Cortex of kidney (tissue), 1 donor: Measurements from ENCODE around the gene ALG5.

Experiments used
- DNase-seq: peaks from one replicate; lab custom pipeline; 2025; lab: John Stamatoyannopoulos, UW

The ALG5 gene

GRCh38 chr13:36979361-36980050 is 19.6 kb downstream of the ALG5 start:
- no peak for DNase-seq

DNA sequence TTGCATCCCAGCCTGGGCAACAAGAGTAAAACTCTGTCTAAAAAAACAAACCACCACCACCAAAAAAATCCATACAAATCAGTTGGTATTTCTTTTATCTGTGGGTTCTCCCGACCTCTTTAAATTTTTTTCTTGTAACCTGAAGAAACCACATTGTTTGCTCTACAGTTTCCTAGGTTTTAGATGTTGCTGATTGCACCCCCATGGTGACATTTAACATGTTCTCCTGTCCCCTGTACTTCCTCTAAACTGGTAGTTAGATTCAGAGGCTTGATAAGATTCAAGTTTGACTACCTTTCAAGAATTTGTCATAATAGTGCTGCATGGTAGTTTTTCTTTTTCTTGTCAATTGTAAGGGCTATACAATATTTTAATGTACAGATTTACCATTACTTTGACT is 24.0 kb downstream of the ALG5 start:
- DNase-seq, result no peak

DNA sequence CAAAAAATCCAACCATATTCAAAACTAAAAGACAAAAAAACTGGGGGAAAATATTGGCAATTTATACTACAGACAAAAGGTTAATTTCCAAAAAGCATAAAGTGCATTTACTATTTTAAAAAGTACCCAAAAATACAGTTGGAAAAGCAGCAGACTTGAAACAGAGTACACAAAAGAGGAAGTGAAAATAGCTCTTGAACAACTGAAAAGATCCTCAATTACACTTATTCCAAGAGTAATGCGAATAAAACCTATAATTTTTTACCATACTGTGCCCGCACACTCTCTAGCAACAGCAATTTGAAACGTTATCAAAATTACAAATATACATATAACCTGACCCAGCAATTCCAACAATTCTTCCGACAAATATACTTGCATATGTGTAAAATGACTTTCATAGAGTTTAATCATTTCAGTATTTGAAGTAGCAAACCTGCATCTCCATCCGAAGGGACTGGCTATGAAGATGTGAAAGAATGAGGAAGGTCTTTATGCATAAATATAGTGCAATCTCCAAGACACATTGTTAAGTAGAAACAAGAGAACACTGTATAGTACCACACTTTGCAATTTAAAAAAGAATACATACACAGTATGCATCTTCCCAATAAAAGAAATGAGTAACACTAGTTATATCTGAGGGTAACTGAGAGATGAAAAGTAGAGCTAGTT is 25.4 kb downstream of the ALG5 start:
- no peak for DNase-seq

- no peak for DNase-seq
Observed at GRCh38 chr13:36973009-36973408, 26.1 kb downstream of the ALG5 start.

- DNase-seq, result no peak
Observed at GRCh38 chr13:36966404-36966803, 32.7 kb downstream of the ALG5 start.

DNA sequence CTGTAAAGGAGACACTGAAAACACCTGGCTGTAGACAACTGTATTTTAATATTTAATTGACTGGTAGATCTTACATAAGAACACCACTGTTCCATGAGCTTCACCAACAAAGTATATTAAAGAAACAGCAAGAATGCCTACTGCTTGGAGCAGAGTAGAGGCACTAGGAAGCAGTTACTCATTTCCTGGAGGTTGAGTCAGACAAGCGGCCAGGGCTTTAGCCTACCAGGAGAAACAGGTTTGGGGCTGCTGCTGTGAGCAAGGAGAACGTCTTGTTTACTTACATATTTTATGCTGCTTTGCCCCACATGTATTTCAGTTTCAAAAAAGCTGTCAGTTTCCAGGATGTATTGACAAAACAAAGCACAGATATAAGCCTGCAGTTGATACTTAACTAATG is 33.4 kb downstream of the ALG5 start:
- DNase-seq, result no peak

- no peak for DNase-seq
Observed at GRCh38 chr13:36959456-36960116, 39.6 kb downstream of the ALG5 start.

GRCh38 chr13:36954542-36954941 is 44.6 kb downstream of the ALG5 start:
- DNase-seq, result no peak

- no peak for DNase-seq
Observed at GRCh38 chr13:36950920-36951319, 48.2 kb downstream of the ALG5 start.

DNA sequence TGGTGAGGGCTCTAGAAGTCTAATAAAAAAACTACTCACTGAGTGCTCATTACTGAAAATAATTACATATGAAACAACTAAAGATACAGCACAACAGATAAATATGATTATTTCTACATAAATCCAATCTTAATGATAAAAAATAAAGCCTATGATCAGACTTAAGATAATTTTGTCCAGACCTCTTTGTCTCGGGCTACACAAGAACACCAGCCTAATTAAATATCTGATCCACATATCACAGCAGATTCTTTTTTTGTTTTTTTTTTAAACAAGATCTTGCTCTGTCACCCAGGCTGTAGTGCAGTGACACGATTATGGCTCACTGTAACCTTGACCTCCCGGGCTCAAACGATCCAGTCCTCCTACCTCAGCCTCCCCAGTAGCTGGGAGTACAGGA is 48.8 kb downstream of the ALG5 start:
- no peak for DNase-seq

DNA sequence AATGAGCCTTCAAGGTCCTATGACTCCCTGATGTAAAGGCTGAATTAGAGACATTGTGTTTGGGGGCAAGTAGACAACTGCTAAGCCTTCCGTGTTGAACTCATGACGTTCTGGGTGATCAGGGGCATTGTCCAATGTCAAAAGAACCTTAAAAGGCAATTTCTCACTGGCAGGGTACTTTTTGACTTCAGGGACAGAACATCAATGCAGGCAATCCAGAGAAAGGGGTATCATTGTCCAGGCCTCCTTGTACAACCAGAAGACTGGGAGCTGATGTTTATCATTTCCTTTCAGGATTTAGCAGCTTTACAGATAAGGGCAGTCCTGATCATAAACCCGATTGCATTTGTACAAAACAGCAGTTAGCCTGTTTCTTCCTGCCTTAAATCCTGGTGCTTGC is 54.1 kb downstream of the ALG5 start:
- no peak for DNase-seq

GRCh38 chr13:36925603-36926002 is 73.5 kb downstream of the ALG5 start:
- no peak for DNase-seq

GRCh38 chr13:36924001-36924400 is 75.1 kb downstream of the ALG5 start:
- DNase-seq, result no peak

DNA sequence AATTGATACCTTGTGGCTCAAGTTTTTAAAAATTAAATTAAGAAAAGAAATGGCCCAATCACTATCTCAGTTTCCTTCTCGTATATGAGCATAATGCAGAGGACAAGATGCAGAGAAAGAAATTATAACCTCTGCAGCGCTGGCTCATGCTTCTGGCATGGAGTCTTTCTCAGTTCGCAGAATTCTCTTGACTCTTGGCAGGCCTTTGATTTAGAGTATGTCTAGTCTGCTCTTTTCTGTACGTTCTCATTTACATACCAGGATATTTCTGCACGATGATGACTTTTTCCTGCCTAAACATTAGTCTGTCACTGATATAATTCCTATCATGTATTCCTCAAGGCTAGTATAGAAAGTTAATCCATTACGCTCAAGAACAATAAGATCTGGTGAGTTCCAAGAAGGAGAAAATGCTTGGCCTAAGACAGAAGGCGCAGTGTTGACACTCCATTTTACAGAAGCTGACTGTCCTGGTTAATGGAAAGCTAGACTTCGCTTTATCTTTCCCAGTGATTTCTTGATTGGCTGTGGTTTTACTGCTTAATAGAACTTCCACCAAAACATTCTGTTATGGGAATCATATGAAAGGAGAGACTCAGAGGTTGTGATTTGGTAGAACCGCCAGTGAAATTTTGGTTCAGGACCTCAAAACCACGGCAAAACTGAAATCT is 77.4 kb downstream of the ALG5 start:
- DNase-seq, result no peak

GRCh38 chr13:36920616-36921185 is 78.4 kb downstream of the ALG5 start:
- DNase-seq, result no peak

DNA sequence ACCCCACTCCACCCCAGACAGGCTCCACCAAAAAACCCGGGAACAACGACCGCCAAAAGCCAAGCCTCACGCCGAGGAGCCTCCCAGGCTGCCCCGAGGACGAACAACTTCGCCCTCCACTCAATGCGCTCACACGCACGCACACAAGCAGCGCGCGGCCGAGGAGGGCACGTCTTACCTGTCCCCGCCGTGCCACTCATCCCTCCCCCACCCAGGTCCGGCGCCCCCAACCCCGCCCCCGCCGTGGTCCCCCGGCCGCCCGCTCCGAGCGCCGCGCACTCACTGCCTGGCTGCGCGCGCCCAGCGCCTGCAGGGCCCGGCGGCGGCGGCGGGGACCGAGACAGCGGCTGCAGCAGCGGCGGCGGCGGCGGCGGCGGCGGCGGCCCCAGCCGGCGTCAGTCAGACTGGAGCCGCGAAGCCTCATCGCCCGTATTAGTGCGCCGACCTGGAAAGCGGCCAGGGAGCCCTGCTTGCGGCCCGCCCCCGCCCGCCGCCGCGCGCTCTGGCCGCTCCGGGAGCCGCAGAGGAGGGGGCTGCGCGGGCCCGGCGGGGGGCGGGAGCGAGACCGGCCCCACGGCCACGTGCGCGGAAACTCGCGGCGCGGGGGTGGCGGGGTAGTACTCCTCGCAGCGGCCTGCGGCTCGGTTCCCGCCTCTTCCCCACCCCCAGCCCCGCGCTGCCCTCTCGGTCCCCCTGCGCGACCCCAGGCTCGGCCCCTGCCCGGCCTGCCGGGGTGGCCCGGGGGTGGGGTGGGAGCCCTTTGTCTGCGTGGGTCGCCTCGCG is 79.1 kb downstream of the ALG5 start, which contains the start of gene SMAD9:
Gene SMAD9, minus strand, starts transcription at position 406 of the 783 bp plus-strand sequence. CDS start 40,549 bp downstream, outside the sequence.
- no peak for DNase-seq

DNA sequence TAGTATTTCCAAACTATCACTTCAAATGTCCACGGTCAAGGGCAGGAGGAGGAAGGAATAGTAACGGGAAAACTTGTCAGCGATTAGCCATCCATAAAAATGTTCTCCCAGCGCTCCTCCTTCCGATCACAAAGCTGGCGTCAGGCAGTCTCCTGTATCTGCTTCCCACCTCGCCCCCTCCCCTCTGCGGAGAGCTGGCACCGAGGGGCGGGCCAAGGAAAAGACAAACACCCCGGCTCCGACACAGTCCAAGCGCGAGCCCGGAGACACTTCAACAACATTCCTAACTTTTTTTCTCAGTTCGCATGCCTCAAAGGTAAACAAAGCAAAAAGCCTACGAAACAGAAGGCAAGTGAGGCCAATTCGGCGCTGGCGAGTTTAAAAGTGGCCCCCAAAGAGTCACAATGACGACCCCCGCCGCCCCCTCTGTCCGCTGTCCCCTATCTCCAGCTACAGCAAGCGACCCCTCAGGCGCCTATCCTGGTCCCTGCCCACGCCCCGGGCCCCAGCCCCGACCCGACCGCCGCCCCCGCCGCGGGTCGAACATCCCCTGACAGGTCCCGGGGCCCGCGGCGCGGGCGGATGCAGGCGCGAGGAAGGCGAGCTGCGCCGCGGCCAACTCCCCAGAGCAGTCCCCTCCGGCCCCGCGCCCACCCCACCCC is 79.8 kb downstream of the ALG5 start:
- DNase-seq, result no peak

DNA sequence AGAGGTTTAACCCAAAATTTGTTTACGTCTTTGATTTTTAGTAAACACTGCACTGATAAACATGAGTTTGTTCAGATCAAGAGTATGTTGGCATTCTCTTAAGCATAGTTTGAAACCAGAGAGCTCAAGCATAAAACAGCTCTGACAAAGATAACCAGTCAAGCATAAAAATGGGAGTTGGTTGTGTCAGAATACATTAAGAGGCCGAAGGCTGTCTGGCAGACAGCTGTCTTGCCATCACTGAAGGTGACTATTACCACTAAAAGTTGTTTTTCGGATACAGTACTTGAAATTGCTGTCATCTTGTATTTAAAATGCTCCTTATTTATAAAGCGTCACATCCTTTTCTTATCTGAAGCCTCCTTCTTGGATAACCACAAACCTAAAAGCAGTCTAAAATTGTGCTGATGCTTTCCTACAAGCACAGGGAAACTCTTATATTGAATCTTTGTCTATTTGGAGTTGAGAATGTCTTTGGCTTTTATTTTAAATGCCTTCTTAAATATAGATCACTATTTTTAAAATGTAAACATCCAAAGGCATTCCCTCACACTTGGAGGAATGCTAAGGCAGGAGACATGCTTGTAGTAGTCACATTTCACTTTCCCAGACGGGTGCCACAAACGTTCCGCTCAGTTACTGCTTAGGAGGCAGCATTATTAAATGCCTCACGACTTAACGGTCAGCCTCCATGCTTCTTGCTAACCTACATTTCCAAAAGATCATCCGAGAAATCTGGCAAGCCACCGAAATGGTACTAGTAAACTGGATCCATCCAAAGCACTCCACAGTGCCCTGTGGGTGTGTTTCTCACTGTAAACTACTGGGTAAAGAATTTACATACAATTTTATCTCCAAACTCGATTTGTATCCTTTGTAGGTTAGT is 80.7 kb downstream of the ALG5 start:
- DNase-seq, result no peak

- no peak for DNase-seq
Observed at GRCh38 chr13:36917311-36917710, 81.8 kb downstream of the ALG5 start.
